Mesothelial cell of epicardium (in vitro differentiated cells): ENCODE results near the gene NBPF1. TPM values are rescaled to one million over a fixed set of nuclear protein-coding genes. Genes with fewer than 3 reads are reported as not detected.
"Not testable (repeated sequence)": the region's sequence is repeated elsewhere in the genome, so short reads cannot be mapped to it uniquely, and the experiment has no call there.

Experiments
- DNase-seq, 2 experiments: peaks; one replicate each; pipeline ENCODE4 v3.0.0; 2021; ENCODE audit warnings: low spot score in 2 of 2; ENCODE audit not compliant: unreplicated experiment in 2 of 2
- H3K27ac Mint-ChIP-seq: 2 replicates; pipeline ENCODE4 v1.8.0; 2021; ENCODE audit warnings: mixed read lengths
- H3K27me3 Mint-ChIP-seq: 2 replicates; pipeline ENCODE4 v1.8.0; 2021; ENCODE audit warnings: low read depth, mixed read lengths
- H3K36me3 Mint-ChIP-seq: 2 replicates; pipeline ENCODE4 v1.8.0; 2021; ENCODE audit warnings: mixed read lengths
- H3K4me1 Mint-ChIP-seq: 2 replicates; pipeline ENCODE4 v1.8.0; 2021; ENCODE audit warnings: mixed read lengths
- H3K4me3 Mint-ChIP-seq: 2 replicates; pipeline ENCODE4 v1.8.0; 2021; ENCODE audit warnings: mild to moderate bottlenecking, moderate library complexity, mixed read lengths
- H3K9me3 Mint-ChIP-seq: 2 replicates; pipeline ENCODE4 v1.8.0; 2021; ENCODE audit warnings: mixed read lengths
- total RNA-seq: library from RNA; stranded (reverse); gene quantifications from 3 replicates; pipeline ENCODE4 v1.2.1, GENCODE V29; 2021
- TF ChIP-seq, protein P1 (sequence below): fragments of 200-600 bp; sonication (generic); IDR thresholded peaks from one replicate; pipeline ENCODE4 v1.5.0; 2021; ENCODE audit warnings: antibody characterized with exemption; ENCODE audit not compliant: unreplicated experiment

The NBPF1 gene
- total RNA-seq, 1 donor from 2014 or later, result 86.3 TPM

DNA sequence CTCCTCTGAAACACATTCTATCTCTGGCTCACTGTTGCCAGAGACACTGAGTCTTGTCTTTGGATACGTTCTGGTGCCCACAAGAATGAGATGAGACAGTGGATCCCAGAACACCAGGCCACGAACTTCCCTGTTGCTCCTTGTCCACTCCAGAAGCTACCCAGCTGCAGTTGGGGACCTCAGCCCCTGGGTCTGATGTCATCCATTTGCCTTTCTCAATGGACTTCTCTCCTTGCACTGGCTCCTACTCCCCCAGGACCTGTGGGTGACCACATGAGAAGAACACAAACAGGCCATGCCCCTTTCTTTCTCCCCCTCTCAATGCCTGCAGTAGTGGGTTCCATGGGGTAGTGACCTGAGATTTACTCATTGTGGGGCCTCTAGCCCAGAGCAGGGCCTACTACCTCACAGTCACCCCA is 5.9 kb downstream of the NBPF1 start:
- TF ChIP-seq, protein P1, sequence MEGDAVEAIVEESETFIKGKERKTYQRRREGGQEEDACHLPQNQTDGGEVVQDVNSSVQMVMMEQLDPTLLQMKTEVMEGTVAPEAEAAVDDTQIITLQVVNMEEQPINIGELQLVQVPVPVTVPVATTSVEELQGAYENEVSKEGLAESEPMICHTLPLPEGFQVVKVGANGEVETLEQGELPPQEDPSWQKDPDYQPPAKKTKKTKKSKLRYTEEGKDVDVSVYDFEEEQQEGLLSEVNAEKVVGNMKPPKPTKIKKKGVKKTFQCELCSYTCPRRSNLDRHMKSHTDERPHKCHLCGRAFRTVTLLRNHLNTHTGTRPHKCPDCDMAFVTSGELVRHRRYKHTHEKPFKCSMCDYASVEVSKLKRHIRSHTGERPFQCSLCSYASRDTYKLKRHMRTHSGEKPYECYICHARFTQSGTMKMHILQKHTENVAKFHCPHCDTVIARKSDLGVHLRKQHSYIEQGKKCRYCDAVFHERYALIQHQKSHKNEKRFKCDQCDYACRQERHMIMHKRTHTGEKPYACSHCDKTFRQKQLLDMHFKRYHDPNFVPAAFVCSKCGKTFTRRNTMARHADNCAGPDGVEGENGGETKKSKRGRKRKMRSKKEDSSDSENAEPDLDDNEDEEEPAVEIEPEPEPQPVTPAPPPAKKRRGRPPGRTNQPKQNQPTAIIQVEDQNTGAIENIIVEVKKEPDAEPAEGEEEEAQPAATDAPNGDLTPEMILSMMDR, result no peak
- Mint-ChIP-seq H3K4me1 (no peaks in the 10 kb centered on the region), H3K36me3 (no peaks in the 10 kb centered on the region), H3K4me3 (no peak overlapping the region), H3K27me3 (no peaks in the 10 kb centered on the region), H3K27ac (no peak overlapping the region), H3K9me3 (no peaks in the 10 kb centered on the region)
- peak in 1 of 2 experiments; percentile 48 for DNase-seq

DNA sequence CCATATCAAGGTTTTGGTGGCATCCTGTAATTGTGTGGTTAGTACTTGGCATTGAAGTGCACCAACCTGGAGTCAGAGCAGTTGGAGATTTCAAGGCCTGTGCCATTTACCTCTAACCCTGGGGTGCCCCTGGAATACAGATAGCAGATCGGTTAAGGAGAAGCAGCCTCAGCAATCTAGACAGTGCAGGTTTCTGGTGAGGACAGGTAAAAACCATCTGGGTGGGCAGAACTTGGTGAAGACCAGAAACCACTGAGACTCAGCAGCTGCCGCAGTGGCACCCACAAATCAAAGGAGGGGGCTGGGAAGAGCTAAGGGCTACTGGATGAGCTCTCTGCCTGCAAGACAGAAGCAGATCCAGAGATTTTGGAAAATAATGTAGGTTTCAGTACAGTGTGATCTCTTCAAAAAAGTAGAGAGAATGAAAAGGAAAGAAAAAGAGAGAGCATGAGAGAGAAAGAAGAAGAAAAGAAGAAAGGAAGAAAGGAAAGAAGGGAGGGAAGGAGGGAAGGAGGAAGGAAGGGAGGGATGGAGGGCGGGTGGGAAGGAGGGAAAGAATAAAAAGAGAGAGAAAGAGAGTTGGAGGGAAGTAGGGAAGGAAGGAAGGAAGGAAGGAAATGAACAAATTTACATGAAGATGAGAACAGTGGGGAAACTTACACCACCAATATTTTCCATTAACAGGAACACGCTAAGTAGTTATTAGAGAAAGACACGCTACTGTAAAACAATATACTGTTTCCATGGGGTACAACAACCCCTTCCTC is 6.5 kb downstream of the NBPF1 start:
- not testable (repeated sequence) for H3K9me3 Mint-ChIP-seq, H3K27me3 Mint-ChIP-seq, H3K27ac Mint-ChIP-seq, H3K4me1 Mint-ChIP-seq, H3K4me3 Mint-ChIP-seq, H3K36me3 Mint-ChIP-seq
- peak in 1 of 2 experiments; percentile 37 for DNase-seq

DNA sequence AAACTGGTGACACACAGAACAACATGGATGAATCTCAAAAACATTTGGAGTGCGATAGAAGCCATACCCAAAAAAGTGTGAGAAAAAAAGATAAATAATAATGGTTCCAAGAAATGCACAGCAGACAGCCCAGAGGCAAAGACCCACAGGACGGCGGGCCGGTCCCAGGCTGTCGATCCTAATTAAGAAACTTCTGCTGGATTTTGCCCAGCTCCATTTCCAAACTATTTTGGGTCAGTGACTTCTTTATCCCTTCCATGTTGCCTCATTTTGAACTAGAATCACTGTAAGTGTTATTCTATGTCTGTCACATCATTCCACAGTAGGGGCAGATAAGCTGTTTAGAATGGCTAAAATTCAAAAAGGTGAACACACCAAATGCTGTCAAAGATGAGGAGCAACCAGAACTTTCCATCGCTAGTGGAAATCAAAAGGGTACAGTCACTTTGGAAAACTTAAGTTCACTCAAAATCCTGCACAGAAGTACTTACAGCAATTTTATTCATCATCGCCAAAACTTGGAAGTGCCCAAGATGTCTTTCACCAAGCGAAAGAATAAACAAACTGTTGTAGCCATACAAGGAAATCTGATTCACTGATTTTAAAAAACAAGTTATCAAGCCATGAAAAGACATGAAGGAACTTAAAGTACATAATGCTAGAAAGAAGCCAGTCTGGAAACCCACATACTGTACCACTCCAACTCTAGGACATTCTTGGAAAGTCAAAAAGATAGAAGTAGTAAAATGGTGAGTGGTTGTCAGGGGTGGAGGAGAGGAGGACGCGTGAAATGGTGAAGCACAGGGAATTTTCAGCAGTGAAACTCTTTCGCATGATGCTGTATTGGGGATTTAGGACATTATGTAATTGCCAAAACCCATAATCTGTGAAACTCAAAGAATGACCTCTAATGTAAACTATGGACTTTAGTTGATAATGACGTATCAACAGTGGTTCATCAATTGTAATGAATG is 7.5 kb downstream of the NBPF1 start:
- Mint-ChIP-seq H3K36me3 (no peaks in the 10 kb centered on the region), H3K9me3 (no peaks in the 10 kb centered on the region), H3K27ac (no peak overlapping the region), H3K27me3 (no peaks in the 10 kb centered on the region), H3K4me1 (no peaks in the 10 kb centered on the region), H3K4me3 (no peak overlapping the region)
- TF ChIP-seq, protein P1, result no peak
- peak in 1 of 2 experiments; percentile 38 for DNase-seq

DNA sequence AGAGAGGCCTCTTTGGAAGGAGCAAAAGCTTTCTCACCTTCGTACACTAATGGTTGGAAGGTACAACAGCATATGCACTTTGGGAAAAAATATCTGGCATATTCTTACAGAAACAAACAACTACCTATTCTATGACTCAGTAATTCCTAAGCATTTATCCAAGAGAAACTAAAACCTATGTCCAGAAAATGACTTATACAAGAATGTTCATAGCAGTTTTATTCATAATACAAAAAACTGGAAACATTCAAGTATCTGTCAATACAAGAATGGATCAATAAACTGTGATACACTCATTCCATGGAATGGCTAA is 8.2 kb downstream of the NBPF1 start:
- no peak for DNase-seq
- Mint-ChIP-seq H3K27me3 (no peaks in the 10 kb centered on the region), H3K4me3 (no peak overlapping the region), H3K9me3 (no peaks in the 10 kb centered on the region), H3K27ac (no peak overlapping the region), H3K36me3 (no peaks in the 10 kb centered on the region), H3K4me1 (no peaks in the 10 kb centered on the region)
- TF ChIP-seq, protein P1, result no peak

DNA sequence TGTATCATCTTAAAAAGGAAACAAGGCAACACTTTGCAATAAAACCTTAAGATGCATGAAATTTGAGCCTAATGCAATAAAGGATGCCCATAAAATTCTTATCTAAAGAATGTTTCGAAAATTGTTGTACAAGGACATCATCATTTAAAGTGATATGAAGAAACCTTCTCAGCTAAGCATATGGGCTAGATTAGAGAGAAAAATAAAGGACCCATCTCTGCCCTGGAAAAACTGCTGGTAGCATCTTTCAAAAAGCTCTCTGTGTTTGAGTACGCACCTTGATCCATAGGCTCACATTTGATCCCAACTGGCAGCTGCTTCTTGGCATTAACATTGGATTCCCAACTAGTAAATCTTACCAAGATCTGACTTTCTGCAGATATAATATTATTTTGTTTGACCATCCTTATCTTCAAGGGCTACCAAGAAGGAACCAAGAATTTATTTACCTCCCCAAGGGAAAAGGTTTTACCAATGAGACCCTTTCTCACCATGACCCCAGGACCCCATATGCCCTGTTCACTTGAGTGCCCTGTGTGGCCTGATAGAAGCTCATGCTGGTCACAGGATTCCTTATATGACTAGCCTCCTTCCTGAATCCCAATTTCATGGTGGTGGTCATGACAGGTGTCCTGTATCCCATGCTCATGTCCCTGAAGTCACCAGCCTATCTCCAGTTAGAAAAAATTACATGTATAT is 8.7 kb downstream of the NBPF1 start:
- H3K9me3 Mint-ChIP-seq, H3K4me3 Mint-ChIP-seq, H3K27me3 Mint-ChIP-seq, H3K4me1 Mint-ChIP-seq, H3K27ac Mint-ChIP-seq, H3K36me3 Mint-ChIP-seq: not testable (repeated sequence)
- DNase-seq, result peak in 1 of 2 experiments; percentile 39

DNA sequence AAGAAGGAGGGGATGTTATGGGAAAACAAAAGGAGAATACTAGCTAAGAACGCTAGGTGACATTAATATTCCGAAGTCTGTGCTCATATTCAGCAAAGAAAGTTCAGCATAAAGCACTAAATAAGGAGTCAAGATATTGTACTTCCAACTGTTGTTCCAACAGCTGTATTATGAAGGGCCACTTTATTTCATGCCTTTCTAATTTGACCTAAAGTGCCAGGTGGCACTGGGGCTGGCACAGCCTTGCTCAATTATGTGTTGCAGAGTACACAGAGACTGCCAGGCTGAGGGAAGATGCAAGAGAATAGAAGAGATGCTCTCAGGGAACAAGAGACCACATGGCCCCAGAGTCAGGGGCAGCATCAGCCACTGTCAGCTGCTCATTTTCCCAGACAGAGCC is 9.7 kb downstream of the NBPF1 start:
- not testable (repeated sequence) for H3K36me3 Mint-ChIP-seq, DNase-seq, H3K9me3 Mint-ChIP-seq, H3K4me1 Mint-ChIP-seq, H3K4me3 Mint-ChIP-seq, H3K27me3 Mint-ChIP-seq, H3K27ac Mint-ChIP-seq

DNA sequence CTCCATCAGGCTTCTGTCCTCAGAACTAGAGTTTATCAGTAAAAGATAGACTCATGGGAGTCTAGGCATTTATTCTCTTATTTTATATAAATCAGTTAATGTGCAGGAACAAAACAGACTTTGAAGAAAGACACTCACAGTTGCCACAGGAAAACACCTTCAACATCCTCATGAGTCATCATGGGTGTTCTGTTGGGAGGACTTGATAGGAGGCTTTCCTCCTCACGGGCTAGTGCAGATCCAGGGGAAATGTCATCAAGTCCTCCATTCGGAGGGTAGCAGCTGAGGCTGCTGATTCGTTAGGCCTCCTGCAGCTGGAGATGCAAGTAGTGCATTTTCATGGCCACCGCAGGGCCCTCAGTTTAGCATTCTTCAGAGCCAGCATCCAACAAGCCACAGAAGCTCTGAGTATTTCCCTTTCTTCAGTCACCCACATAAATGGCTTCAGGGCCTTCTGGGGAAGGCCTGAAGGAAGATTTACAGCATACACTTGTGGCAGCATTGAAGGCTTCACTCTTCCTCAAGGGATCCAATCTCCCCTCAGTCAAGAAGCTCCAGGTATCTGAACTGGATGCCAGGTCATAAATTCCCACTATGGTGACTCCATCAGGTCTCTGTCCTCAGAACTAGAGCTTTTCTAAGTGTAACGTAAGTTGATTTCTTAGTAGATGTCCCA is 10.9 kb downstream of the NBPF1 start:
- not testable (repeated sequence) for H3K4me1 Mint-ChIP-seq, H3K27me3 Mint-ChIP-seq, H3K27ac Mint-ChIP-seq, H3K4me3 Mint-ChIP-seq, H3K36me3 Mint-ChIP-seq, H3K9me3 Mint-ChIP-seq
- peak in 1 of 2 experiments; percentile 16 for DNase-seq

DNA sequence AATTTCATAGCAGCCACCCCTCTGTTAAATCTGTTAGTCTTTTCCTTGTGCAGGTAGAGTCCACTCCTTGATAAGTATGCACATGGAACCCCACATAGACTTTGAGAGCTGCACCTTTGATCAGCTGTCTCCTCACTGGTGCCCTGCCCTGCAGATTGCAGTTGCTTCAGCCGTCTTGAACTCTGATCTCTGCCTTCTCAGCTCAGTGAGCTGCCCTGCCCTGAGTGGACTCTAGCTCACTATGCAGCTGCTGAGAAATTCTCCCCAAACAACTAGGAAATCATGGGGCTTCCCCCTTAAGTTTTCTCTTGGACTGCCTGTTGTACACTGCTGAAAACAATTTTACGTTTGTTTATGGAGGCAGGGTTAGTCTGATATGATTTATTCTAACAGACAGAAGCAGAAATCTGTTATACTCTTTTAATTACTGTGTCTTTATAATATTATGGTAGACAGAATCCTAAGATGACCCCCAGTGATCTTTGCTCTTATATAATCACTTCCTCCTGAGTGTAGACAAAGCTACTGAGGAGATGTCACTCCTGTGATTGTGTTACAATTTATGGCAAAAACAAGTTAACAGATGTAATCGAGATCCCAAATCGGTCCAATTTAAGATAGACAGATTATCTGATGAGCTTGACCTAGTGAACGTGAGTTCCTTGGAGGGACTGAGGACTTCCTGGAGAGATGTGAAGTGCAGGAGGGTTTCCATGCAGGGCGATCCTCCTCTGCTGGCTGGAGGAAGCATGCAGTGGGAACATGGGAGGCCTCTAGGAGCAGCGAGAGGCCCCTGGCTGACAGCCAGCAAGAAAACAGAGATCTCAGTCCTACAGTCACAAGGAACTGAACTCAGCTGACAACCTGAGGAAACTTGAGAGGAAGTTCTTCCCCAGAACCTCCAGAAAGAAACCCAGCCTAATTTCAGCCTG is 12.2 kb downstream of the NBPF1 start:
- not testable (repeated sequence) for H3K27me3 Mint-ChIP-seq, H3K27ac Mint-ChIP-seq, DNase-seq, H3K9me3 Mint-ChIP-seq, H3K4me1 Mint-ChIP-seq, H3K36me3 Mint-ChIP-seq, H3K4me3 Mint-ChIP-seq

DNA sequence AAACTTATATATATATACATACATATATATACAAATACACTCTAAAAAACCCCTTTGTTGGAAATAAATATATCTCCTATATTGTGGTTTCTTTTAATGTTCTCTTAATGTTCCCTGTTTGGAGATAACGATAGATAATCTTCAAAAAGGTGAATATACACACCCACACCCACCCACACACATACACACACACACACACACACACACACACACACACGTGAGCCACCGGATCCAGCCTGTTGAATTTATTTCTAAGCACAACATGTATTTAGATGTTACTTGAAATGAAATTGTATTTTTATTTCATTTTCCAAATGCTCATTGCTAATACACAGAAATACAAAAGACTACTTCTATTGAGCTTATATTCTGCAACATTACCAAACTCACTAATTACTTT is 14.0 kb downstream of the NBPF1 start:
- H3K9me3 Mint-ChIP-seq, H3K36me3 Mint-ChIP-seq, H3K4me3 Mint-ChIP-seq, H3K27me3 Mint-ChIP-seq, H3K27ac Mint-ChIP-seq, H3K4me1 Mint-ChIP-seq: not testable (repeated sequence)
- DNase-seq, result peak in 1 of 2 experiments; percentile 16
